ENCODE measurements around the gene EYA4.

The EYA4 gene

GRCh38 chr6:133504761-133505160 lies 263.6 kb downstream of the EYA4 start:
- TF ChIP-seq, protein P1, sequence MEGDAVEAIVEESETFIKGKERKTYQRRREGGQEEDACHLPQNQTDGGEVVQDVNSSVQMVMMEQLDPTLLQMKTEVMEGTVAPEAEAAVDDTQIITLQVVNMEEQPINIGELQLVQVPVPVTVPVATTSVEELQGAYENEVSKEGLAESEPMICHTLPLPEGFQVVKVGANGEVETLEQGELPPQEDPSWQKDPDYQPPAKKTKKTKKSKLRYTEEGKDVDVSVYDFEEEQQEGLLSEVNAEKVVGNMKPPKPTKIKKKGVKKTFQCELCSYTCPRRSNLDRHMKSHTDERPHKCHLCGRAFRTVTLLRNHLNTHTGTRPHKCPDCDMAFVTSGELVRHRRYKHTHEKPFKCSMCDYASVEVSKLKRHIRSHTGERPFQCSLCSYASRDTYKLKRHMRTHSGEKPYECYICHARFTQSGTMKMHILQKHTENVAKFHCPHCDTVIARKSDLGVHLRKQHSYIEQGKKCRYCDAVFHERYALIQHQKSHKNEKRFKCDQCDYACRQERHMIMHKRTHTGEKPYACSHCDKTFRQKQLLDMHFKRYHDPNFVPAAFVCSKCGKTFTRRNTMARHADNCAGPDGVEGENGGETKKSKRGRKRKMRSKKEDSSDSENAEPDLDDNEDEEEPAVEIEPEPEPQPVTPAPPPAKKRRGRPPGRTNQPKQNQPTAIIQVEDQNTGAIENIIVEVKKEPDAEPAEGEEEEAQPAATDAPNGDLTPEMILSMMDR (IDR thresholded peaks at IDR 0.05; ENCODE audit: borderline replicate concordance, insufficient read depth, low read depth, low read length), result no peak
- H3K4me3 ChIP-seq (ENCODE audit: low read depth, low read length), result no peak overlapping the region

DNA sequence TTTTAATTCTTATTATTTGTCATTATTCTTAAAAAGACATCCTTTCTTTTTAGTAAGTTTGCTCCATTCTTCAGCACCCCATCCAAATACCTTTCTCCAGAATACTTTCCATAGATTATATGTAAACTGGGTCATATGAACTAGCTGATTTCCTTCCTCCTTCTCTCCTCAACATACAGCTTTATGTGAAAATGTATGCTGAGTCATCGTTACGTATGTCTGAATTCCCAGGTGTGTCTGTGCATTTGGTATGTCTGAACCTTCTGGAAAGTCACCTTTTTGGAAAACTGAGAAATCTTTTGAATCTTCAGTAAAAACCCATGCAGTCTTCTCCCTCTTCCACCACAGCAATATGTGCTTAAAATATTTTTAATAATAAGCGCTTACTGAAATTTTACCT lies 264.5 kb downstream of the EYA4 start:
- TF ChIP-seq, protein P1 (IDR thresholded peaks at IDR 0.05; ENCODE audit: borderline replicate concordance, insufficient read depth, low read depth, low read length), result no peak
- H3K4me3 ChIP-seq (ENCODE audit: low read depth, low read length), result no peak overlapping the region

DNA sequence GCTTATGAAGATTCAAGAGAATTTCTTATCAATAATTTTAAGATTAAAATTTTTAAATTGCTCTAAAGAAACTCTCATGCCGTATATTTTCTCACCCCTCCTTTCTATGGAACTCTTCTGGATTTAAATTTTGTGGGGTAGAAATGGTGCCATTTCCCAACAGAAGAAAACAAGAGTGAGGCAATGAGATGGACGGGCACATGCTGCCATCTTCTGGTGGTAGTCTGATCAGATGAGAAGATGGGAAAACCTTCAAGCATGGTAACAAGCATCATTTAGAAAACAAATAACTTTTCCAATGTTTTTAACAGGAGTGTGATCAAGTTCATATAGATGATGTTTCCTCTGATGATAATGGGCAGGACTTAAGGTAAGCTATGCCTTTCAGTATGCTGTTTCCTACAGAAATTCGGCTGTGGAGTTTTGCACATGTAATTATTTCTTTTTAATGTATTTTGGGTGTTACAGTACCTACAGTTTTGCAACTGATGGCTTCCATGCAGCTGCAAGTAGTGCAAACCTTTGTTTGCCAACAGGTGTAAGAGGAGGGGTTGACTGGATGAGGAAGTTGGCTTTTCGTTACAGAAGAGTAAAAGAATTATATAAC lies 271.4 kb downstream of the EYA4 start:
- TF ChIP-seq, protein P1 (IDR thresholded peaks at IDR 0.05; ENCODE audit: borderline replicate concordance, insufficient read depth, low read depth, low read length), result peak; percentile 30; the same call in 1 of the 2 replicates

DNA sequence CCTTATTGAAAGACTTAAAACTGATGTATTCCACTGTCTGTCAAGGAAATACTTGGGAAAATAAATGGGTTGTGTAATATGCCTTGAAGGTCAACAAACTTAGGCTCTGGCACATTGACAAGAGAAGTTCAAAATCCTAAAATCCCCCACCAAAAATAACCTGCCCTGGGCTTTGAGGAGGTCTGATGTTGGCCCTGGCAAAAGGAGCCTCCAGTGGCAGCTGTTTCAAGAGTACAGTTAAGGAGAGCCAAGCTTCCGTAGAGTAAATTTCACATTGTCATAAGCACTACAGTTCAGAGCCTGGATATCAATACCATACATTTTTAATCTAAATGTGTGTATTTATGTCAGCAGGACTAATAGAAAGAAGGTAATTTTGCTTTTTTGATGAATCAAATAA lies 282.7 kb downstream of the EYA4 start:
- no peak overlapping the region for H3K4me3 ChIP-seq (ENCODE audit: low read depth, low read length)
- TF ChIP-seq, protein P1 (IDR thresholded peaks at IDR 0.05; ENCODE audit: borderline replicate concordance, insufficient read depth, low read depth, low read length), result no peak

More for the DNA sequence above, 271.4 kb downstream of the EYA4 start:
- no peak overlapping the region for H3K4me3 ChIP-seq (ENCODE audit: low read depth, low read length)

DNA sequence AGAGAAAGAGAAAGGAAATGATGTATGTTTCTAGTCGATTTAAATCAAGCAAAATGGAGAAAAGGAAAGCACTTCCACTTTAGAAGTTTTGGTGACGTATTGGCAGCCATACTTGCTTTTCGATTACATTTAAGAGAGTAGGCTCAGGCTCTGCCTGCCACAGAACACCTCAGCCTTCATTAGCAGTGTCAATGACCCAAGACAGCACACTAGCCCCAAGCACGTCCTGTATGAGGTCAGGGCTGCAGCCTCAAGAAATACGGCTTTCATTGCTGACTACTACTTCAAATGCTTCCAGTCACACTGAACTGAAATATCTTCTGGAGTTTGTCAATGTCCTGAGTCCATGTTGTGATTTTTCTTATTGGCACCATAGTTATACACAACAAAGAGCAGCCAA lies 285.3 kb downstream of the EYA4 start:
- H3K4me3 ChIP-seq (ENCODE audit: low read depth, low read length), result no peak overlapping the region
- TF ChIP-seq, protein P1 (IDR thresholded peaks at IDR 0.05; ENCODE audit: borderline replicate concordance, insufficient read depth, low read depth, low read length), result no peak

- TF ChIP-seq, protein P1 (IDR thresholded peaks at IDR 0.05; ENCODE audit: borderline replicate concordance, insufficient read depth, low read depth, low read length), result no peak
- no peak overlapping the region for H3K4me3 ChIP-seq (ENCODE audit: low read depth, low read length)
These were observed 287.4 kb downstream of the EYA4 start for GRCh38 chr6:133528566-133528965.

DNA sequence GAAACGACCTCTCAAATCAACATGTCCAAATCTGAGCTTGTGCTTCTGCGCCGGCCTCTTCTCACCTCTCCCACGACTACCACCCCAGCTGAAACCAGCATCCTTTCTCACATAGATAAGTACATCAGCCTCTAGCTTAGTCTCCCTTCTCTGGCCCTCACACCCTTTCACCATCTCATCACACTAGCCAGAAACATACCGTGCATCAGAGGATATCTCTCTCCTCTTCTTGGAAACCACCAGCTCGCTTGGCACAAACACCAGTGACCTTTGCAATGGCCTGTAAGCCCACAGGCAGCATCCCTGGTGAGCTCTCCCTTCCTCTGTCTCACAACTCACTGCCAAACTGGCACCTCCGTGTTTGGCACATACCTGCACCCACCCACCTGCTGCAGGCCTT lies 291.8 kb downstream of the EYA4 start:
- H3K4me3 ChIP-seq (ENCODE audit: low read depth, low read length), result no peak overlapping the region
- TF ChIP-seq, protein P1 (IDR thresholded peaks at IDR 0.05; ENCODE audit: borderline replicate concordance, insufficient read depth, low read depth, low read length), result no peak

Data from GM12875 (cell line).